GM10248 (cell line): ENCODE results near the gene KCTD17.

Experiments used
- CTCF ChIA-PET: fragments of 300-600 bp; sonication (Branson Sonifier 250); formaldehyde crosslinking; extraction: SDS; loops from one replicate; lab custom pipeline; 2021; ENCODE audit warnings: antibody characterized with exemption; lab: Yijun Ruan, JAX
- POLR2A ChIA-PET: fragments of 350-650 bp; sonication (Branson Sonifier 250); formaldehyde crosslinking; extraction: SDS; loops from one replicate; lab custom pipeline; 2020; ENCODE audit warnings: antibody characterized with exemption; lab: Yijun Ruan, JAX
- DNase-seq: peaks from one replicate; pipeline ENCODE4 v3.0.0; 2012; ENCODE audit errors: extremely low spot score
- TF ChIP-seq, protein P1 (sequence below): IDR thresholded peaks from 2 replicates; pipeline ENCODE4 v1.5.1; 2012; ENCODE audit warnings: mild to moderate bottlenecking, low read depth; ENCODE audit errors: extremely low read depth, missing control alignments, control extremely low read depth

Gene KCTD17

DNA sequence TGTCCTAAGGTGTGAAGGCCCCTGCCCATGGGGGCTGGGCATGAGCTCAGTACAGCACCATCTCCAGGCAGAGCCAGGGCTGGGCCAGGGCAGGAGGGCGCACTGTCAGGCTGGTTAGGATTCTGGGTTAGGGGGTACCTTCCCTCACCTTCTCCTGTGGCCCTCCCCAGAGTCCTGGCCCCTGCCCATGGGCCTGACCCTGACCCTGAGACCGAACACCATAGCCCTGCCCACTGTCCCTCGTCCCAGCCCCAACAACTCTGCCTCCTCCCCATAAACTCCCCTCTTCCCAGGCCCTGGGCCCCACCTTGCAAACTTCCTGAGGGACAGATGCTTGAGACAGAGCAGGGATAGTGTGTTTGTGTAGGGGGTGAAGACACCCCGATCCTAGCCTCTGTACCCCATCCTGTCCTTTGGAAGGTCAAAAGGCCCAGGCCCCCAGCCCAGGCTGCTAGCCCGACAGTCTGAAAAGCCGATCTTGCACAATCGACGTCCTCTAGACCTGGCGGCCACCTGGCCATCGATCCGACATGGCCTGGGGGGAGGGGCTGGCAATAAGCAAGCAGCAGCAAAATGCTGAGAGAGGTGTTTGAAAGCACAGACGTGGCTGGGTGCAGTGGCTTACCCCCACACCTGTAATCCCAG, 60.7 kb downstream of the KCTD17 start:
- TF ChIP-seq, protein P1, sequence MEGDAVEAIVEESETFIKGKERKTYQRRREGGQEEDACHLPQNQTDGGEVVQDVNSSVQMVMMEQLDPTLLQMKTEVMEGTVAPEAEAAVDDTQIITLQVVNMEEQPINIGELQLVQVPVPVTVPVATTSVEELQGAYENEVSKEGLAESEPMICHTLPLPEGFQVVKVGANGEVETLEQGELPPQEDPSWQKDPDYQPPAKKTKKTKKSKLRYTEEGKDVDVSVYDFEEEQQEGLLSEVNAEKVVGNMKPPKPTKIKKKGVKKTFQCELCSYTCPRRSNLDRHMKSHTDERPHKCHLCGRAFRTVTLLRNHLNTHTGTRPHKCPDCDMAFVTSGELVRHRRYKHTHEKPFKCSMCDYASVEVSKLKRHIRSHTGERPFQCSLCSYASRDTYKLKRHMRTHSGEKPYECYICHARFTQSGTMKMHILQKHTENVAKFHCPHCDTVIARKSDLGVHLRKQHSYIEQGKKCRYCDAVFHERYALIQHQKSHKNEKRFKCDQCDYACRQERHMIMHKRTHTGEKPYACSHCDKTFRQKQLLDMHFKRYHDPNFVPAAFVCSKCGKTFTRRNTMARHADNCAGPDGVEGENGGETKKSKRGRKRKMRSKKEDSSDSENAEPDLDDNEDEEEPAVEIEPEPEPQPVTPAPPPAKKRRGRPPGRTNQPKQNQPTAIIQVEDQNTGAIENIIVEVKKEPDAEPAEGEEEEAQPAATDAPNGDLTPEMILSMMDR = no peak
- DNase-seq = no peak
- ChIA-PET POLR2A (no interaction called here), CTCF (no interaction called here)
